HUES48 (cell line): ENCODE measurements around the gene WNK3.
A peak's percentile ranks its signal among the peaks of the same experiment; 100 is the strongest.
"Not testable (repeated sequence)": the region's sequence is repeated elsewhere in the genome, so short reads cannot be mapped to it uniquely, and the experiment has no call there.

Source experiments
- H3K27ac ChIP-seq: one replicate; pipeline ENCODE4 v1.7.0; 2013; ENCODE audit warnings: low read depth, low read length, inconsistent platforms
- H3K27me3 ChIP-seq: 2 replicates; pipeline ENCODE4 v1.6.1; 2013; ENCODE audit warnings: mild to moderate bottlenecking, low read length; ENCODE audit not compliant: control insufficient read depth, insufficient read depth
- H3K36me3 ChIP-seq: 2 replicates; pipeline ENCODE4 v1.6.1; 2013; ENCODE audit warnings: low read length; ENCODE audit not compliant: control insufficient read depth, insufficient read depth
- H3K4me1 ChIP-seq: 2 replicates; pipeline ENCODE4 v1.6.1; 2013; ENCODE audit warnings: mild to moderate bottlenecking, low read length; ENCODE audit not compliant: control insufficient read depth, insufficient read depth
- H3K4me3 ChIP-seq: 2 replicates; pipeline ENCODE4 v1.5.1; 2013; ENCODE audit warnings: mild to moderate bottlenecking, low read depth, low read length
- H3K9ac ChIP-seq: 2 replicates; pipeline ENCODE4 v1.6.1; 2013; ENCODE audit warnings: mild to moderate bottlenecking, low read depth, low read length, moderate library complexity
- H3K9me3 ChIP-seq: 2 replicates; pipeline ENCODE4 v1.6.1; 2013; ENCODE audit warnings: low read length; ENCODE audit not compliant: control insufficient read depth, insufficient read depth

Gene WNK3

DNA sequence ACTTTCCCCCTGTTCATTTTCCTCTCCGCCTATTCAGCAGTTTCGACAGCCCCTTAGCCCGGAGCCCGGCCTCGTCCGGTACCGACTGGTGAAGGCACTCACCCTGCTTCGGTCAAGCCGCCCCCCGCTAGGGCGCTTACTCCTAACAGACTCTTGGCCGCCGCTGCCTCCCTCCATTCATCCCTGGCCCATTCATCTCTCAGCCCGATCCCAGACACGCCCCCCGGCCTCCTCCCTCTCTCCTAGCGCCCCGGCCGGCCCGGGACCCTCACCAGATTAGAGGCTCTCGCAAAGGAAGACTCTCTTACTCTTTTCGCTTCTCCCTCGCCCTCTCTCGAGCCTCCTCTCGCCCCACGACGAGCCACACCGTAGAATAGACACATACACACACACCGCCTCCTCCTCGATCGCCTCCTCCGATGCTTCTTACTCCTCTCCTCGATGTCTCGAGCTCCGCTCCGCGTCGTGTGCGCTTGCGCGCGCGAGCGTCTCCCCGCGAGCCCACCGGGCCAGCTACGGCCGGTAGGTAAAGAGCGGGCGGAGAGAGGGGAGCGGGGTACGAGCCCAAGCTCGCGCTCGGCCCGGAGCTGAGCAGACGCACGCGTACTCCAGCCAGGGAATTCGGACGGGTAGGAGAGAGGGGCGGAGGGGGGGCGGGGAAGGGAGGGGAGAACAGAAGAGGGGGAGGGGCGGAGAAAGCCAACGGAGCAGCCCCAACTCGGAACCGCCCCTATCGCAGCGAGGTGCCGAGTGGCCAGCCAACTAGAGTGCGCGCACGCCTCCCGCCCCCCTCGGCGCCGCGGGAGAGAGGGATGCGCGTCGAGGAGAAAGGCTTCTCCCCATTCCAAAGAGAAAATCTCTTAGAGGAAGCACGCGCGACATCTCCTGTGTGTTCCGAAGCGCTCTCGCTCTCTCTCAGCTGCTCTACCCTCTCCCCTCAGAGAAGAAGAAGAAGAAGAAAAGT lies at the start of gene WNK3:
WNK3 (minus strand) TSS at position 633 of the 964 bp plus-strand sequence.
- H3K9me3 ChIP-seq = peaks cover 20% of the 10 kb centered on the region

DNA sequence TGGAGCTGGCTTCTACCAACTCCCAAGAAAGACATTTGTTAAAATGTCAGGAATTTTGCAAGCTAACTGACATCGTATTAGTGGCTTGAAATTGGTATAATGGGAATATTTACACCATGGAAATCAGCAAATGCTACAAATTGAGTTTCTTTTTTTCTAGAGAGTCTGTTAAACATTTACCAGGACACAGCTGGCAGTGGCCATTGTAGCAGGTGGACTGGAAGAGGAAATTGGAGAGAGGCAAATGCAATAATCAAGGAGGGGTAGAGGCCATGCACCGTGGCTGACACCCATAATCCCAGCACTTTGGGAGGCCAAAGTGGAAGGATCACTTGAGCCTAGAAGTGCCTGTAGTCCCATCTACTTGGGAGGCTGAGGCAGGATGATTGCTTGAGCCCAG lies 49.4 kb upstream of the WNK3 start:
- no peak overlapping the region for H3K9ac ChIP-seq
- no peaks in the 10 kb centered on the region for H3K27me3 ChIP-seq
- H3K4me1 ChIP-seq = no peaks in the 10 kb centered on the region
- no peak overlapping the region for H3K4me3 ChIP-seq
- no peaks in the 10 kb centered on the region for H3K36me3 ChIP-seq
- H3K9me3 ChIP-seq = peaks cover 26% of the 10 kb centered on the region
- no peak overlapping the region for H3K27ac ChIP-seq

More for the DNA sequence above, at the start of gene WNK3:
- Histone ChIP-seq H3K4me1 (peaks cover 6% of the 10 kb centered on the region), H3K27ac (peak within 1 kb of the TSS; percentile 97), H3K27me3 (no peaks in the 10 kb centered on the region), H3K9ac (peak within 1 kb of the TSS; percentile 96), H3K4me3 (peak within 1 kb of the TSS; percentile 96), H3K36me3 (no peaks in the 10 kb centered on the region)

DNA sequence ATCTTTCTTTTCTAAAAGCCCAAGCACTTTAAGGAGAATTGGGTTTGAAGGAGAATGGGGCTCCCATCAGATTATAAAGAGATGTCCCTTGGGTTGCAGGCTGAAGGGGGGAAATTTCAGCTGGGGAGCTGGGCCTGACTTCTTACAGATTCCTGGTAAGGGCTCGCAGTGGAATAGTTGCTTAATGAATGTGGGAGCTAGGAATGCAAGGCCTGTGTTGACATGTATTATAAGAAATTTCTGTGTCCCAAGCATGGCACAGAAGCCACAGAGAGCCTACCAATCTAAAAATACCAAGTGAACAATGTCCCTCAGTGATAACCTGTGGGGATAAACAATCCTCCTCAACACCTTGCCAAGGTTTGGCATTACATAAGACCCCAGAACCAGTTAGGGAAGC lies 39.3 kb upstream of the WNK3 start:
- no peaks in the 10 kb centered on the region for H3K4me1 ChIP-seq
- H3K36me3 ChIP-seq = no peaks in the 10 kb centered on the region
- no peak overlapping the region for H3K4me3 ChIP-seq
- no peak overlapping the region for H3K9ac ChIP-seq
- no peaks in the 10 kb centered on the region for H3K27me3 ChIP-seq
- peaks cover 13% of the 10 kb centered on the region for H3K9me3 ChIP-seq
- no peak overlapping the region for H3K27ac ChIP-seq

DNA sequence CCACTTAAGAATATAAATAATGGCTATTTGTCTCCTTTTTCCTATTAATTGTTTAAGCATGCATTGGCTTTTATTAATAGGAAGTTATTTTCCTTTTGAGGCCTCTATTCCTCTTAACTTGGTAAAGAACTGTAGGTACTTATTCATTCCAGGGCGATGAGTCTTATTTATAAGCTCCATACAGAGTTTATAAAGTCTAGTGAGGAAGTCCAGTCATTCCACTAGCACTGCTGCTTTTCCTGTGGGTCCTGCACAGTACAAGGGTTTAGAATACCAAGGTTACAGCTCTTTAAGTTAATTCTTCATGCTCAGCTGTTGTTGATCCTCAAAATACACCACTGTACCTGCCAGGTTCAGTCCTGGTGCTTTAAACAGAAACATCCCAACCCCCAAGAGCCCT lies 28.5 kb upstream of the WNK3 start:
- Histone ChIP-seq H3K27ac (no peak overlapping the region), H3K9ac (no peak overlapping the region), H3K4me3 (no peak overlapping the region), H3K4me1 (0 out of 2 replicates have a peak, but pooled peaks cover 4% of the 10 kb centered on the region), H3K36me3 (no peaks in the 10 kb centered on the region), H3K9me3 (peaks cover 11% of the 10 kb centered on the region), H3K27me3 (no peaks in the 10 kb centered on the region)

DNA sequence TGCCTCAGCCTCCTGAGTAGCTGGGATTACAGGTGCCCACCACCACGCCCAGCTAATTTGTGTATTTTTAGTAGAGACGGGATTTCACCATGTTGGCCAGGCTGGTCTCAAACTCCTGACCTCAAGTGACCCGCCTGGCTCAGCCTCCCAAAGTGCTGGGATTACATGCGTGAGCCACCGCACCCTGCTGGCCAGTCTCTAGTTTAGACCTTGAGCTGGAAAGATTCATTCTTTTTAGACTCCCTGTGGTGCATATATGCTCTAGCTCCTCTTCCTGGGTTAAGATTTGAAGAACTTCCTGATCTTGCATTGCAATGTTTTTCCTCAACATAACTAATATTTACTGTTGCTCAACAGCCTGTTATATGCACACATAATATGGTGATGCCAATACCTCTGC lies 26.8 kb upstream of the WNK3 start:
- H3K4me3 ChIP-seq, H3K27me3 ChIP-seq, H3K9me3 ChIP-seq, H3K36me3 ChIP-seq, H3K9ac ChIP-seq, H3K4me1 ChIP-seq: not testable (repeated sequence)
- H3K27ac ChIP-seq = peak overlapping the region; percentile 18

DNA sequence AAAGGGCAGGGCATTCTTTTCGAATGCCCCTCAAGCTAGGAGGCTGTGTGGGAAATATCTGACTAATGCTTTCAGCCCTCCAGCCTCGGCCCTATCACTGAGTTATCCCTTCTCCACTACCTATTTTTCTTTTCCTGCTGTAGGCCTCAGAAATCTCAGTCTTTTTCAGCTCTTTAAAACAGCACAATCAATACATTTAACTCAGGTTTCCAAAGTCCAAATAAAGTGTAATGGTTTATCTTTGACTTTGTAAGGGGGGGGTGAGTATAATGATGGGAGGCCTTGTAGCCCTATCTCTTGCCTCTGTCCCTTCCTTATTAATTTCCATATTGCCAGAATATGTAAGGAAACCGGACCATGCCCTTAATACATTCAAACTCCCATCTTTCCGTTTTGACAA lies 1.6 kb upstream of the WNK3 start:
- Histone ChIP-seq H3K36me3 (no peaks in the 10 kb centered on the region), H3K9ac (0 out of 2 replicates have a peak overlapping the region, but pooled peaks have one; percentile 34), H3K27me3 (no peaks in the 10 kb centered on the region), H3K27ac (peak overlapping the region; percentile 94), H3K4me3 (peak overlapping the region; percentile 65), H3K9me3 (peaks cover 24% of the 10 kb centered on the region), H3K4me1 (peaks cover 6% of the 10 kb centered on the region)

DNA sequence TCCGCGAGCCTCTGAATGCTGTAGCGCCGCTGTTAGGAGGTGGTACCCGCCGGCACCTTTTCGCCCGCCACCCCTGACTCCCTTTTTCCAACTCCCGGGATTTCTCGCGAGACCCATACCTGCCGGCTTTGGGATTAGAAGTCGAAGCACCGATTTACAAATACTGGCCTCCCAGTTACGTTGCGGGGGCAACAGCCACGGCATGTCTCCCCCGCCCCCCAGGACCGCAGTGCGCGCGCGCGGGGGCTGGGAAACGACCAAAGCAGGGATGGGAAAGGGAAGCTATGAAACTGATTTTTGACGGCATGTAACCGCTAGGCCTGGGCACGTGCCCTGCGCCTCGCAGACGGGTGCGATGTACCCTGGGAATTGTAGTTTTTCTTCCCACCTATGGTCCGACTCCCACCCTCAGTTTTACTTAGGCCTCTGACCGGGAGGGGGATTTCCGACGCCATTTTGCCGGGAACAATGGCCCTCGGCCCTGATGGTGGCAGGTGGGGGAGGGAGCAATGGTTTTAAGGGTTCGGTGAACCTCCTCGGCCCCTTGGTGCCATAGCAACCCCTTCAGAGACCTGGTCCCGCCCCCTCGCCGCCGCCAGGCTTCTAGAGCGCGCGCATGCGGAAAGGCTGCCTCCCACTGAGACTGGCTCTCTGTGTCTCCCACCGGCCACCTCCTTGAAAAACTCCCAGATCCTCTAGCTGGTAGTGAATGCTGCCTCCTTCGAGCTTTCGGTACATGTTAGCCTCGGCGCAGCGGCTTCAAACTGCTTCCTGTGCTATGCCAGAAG lies 772 bp upstream of the WNK3 start:
- peak overlapping the region; percentile 82 for H3K9ac ChIP-seq
- no peaks in the 10 kb centered on the region for H3K36me3 ChIP-seq
- H3K9me3 ChIP-seq = peaks cover 24% of the 10 kb centered on the region
- peak overlapping the region; percentile 65 for H3K4me3 ChIP-seq
- peak overlapping the region; percentile 94 for H3K27ac ChIP-seq
- H3K27me3 ChIP-seq = no peaks in the 10 kb centered on the region
- peaks cover 6% of the 10 kb centered on the region for H3K4me1 ChIP-seq

DNA sequence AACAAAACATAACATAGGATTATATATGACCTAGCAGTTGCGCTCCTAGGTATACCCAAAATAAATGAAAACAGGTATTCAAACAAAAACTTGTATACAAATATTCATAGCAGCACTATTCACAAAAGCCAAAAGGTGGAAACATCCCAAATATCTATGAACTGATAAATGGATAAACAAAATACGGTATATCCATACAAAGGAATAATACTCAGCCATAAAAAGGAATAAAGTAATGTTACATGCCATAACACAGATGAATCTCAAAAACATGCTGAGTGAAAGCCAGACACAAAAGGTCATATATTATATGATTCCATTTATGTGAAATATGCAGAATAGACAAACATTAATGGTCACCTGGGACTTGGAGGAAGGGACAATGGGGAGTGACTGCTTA lies 5.2 kb downstream of the WNK3 start:
- Histone ChIP-seq H3K9me3 (peaks cover 16% of the 10 kb centered on the region), H3K4me3 (no peak overlapping the region), H3K9ac (no peak overlapping the region), H3K36me3 (no peaks in the 10 kb centered on the region), H3K4me1 (no peaks in the 10 kb centered on the region), H3K27ac (no peak overlapping the region), H3K27me3 (no peaks in the 10 kb centered on the region)

DNA sequence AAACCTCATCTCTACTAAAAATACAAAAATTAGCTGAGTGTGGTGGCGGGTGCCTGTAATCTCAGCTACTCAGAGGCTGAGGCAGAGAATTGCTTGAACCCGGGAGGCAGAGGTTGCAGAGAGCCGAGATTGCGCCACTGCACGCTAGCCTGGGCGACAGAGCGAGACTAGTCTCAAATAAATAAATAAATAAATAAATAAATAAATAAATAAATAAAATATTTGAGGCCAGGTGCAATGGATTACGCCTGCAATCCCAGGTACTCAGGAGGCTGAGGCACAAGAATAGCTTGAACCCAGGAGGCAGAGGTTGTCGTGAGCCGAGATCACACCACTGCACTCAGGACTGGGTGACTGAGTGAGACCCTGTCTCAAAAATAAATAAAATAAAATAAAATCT lies 20.5 kb downstream of the WNK3 start:
- H3K9ac ChIP-seq, H3K4me1 ChIP-seq, H3K27ac ChIP-seq, H3K27me3 ChIP-seq, H3K4me3 ChIP-seq, H3K36me3 ChIP-seq: not testable (repeated sequence)
- H3K9me3 ChIP-seq = peaks cover 23% of the 10 kb centered on the region

DNA sequence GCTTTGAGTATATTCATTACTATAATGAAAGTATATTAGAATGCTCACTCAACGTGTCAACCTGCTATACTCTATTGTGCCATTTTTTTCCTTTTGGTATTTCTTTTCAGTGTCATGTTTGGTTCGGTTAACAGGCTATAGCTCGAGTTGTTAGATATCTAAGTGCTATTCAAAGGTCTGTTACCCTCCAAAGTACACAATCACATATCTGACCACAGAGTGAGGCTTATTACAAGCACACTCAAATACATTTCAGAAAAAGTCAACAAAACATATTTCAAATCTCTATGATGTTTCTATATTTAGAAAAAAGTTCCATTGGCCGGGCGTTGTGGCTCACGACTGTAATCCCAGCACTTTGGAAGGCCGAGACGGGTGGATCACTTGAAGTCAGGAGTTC lies 32.8 kb downstream of the WNK3 start:
- Histone ChIP-seq H3K4me3 (no peak overlapping the region), H3K27me3 (no peaks in the 10 kb centered on the region)

DNA sequence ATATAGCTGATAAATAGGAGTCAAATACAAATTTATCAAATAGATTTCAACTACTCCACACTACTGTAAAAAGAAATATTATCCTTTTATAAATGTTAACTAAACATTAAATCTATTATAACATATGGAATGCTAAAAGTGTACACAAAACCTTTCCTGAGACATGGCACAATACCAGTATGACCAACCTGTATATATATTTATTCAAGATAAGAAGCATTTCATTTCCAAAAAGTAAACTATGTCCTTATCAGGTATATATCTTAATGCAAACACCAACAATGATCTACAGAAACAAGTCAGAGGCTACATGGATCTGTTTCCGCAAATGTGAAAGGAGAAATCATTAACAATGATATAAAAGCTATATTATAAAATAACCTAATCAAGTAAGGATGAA lies 37.8 kb downstream of the WNK3 start:
- H3K36me3 ChIP-seq = no peaks in the 10 kb centered on the region
- no peak overlapping the region for H3K4me3 ChIP-seq
- H3K27me3 ChIP-seq = no peaks in the 10 kb centered on the region
- H3K27ac ChIP-seq = no peak overlapping the region
- peaks cover 13% of the 10 kb centered on the region for H3K9me3 ChIP-seq
- no peaks in the 10 kb centered on the region for H3K4me1 ChIP-seq
- no peak overlapping the region for H3K9ac ChIP-seq

More for the DNA sequence above, 32.8 kb downstream of the WNK3 start:
- no peak overlapping the region for H3K27ac ChIP-seq
- H3K9ac ChIP-seq = no peak overlapping the region
- no peaks in the 10 kb centered on the region for H3K4me1 ChIP-seq
- H3K9me3 ChIP-seq = peaks cover 14% of the 10 kb centered on the region; the same call in 1 of the 2 replicates
- H3K36me3 ChIP-seq = no peaks in the 10 kb centered on the region
